HT-29 (cell line): Measurements from ENCODE around the gene NDRG2. TPM values are rescaled to one million over a fixed set of nuclear protein-coding genes. Genes with fewer than 3 reads are reported as not detected.

ENCODE experiments used
- DNase-seq: peaks from one replicate; pipeline ENCODE4 v3.0.0-alpha.2; 2015; ENCODE audit warnings: low spot score
- total RNA-seq: library from RNA; depleted of rRNA; stranded (reverse); fragments of >200 nt; shearing (Covaris generic); gene quantifications from 2 replicates; pipeline ENCODE4 v1.2.3, GENCODE V29; 2014; rRNA removed

Gene NDRG2
- total RNA-seq, 1 experiment from 2014 or later = 16.0 TPM

GRCh38 chr14:20971705-20972021 is 53.2 kb downstream of the NDRG2 start:
- DNase-seq = no peak

- DNase-seq = peak; percentile 77
Measured at GRCh38 chr14:20970983-20971704, 53.7 kb downstream of the NDRG2 start.

DNA sequence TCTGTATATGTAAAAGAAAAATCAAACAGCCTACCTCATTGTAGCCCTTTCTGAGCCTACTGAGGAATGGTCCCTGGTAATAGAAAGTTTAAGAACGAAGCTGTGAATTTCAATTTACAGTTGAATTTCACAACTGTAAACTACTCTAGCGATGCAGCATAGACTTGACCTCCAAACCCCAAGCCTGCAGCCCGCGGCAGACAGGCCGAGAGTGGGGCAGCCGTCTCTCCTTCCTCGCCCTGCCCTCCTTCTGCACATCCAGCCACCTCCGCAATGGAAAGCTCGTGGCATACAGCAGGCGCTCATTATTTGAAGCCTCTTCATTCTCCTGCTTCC is 54.2 kb downstream of the NDRG2 start:
- no peak for DNase-seq

DNA sequence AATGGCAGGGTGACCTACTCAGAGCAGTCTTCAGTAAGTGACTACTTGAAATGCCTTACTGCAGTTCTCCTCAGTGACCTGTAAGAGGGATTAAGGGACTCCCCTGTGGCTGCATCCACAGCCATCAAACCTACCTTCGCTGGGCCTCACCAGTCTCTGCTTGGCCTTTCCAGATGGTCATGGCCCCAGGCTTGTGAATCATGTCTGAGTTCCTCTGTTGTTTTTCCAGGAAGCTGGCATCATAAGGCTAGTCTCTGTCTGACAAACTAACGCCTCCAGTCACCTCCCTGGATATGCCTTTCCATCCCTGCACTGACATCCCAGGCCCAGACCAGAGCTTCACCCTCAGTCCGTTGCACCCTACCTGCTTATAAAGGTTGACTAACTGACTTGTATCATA is 55.5 kb downstream of the NDRG2 start:
- DNase-seq = no peak

Other genes with a start within 250 kb of the NDRG2 start
- gene RNASE6, start 243.8 kb downstream of the NDRG2 start, total RNA-seq = not detected in 2 replicates
- gene RNASE1, start 222.2 kb downstream of the NDRG2 start, total RNA-seq = 0.37 and 7.7 TPM in 2 replicates
- gene RNASE3, start 133.7 kb downstream of the NDRG2 start, total RNA-seq = not detected in 2 replicates
- gene RNASE2, start 69.6 kb downstream of the NDRG2 start, total RNA-seq = not detected in 2 replicates
- 47.1 and 49.6 TPM in 2 replicates for gene METTL17, start 35.1 kb downstream of the NDRG2 start, total RNA-seq
- not detected in 2 replicates for gene SLC39A2, start 25.8 kb downstream of the NDRG2 start, total RNA-seq
- gene TPPP2, start 5.2 kb upstream of the NDRG2 start, total RNA-seq = not detected in 2 replicates
- not detected in 2 replicates for gene RNASE13, start 9.7 kb upstream of the NDRG2 start, total RNA-seq
- gene RNASE7, start 17.3 kb upstream of the NDRG2 start, total RNA-seq = not detected in 2 replicates
- not detected in 2 replicates for gene RNASE8, start 32.8 kb upstream of the NDRG2 start, total RNA-seq
- gene ARHGEF40, start 45.2 kb upstream of the NDRG2 start, total RNA-seq = 18.4 and 20.0 TPM in 2 replicates
- 13.6 and 14.6 TPM in 2 replicates for gene ZNF219, start 73.6 kb upstream of the NDRG2 start, total RNA-seq
- gene TMEM253, start 76.0 kb upstream of the NDRG2 start, total RNA-seq = 0.41 TPM in 1 of 2 replicates, not detected in the other
- gene OR5AU1, start 131.0 kb upstream of the NDRG2 start, total RNA-seq = not detected in 2 replicates
- gene HNRNPC, start 244.4 kb upstream of the NDRG2 start, total RNA-seq = 375 and 471 TPM in 2 replicates